DMS153 treated with DMSO at 0.1 percent for 48 hours (cell line): ENCODE data around the gene SNX17.
"Not testable (repeated sequence)": the region's sequence is repeated elsewhere in the genome, so short reads cannot be mapped to it uniquely, and the experiment has no call there.

ENCODE experiments used
- DNase-seq: peaks from one replicate; lab custom pipeline; 2025; ENCODE audit not compliant: unreplicated experiment; lab: John Stamatoyannopoulos, UW

The SNX17 gene, protein sequence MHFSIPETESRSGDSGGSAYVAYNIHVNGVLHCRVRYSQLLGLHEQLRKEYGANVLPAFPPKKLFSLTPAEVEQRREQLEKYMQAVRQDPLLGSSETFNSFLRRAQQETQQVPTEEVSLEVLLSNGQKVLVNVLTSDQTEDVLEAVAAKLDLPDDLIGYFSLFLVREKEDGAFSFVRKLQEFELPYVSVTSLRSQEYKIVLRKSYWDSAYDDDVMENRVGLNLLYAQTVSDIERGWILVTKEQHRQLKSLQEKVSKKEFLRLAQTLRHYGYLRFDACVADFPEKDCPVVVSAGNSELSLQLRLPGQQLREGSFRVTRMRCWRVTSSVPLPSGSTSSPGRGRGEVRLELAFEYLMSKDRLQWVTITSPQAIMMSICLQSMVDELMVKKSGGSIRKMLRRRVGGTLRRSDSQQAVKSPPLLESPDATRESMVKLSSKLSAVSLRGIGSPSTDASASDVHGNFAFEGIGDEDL

DNA sequence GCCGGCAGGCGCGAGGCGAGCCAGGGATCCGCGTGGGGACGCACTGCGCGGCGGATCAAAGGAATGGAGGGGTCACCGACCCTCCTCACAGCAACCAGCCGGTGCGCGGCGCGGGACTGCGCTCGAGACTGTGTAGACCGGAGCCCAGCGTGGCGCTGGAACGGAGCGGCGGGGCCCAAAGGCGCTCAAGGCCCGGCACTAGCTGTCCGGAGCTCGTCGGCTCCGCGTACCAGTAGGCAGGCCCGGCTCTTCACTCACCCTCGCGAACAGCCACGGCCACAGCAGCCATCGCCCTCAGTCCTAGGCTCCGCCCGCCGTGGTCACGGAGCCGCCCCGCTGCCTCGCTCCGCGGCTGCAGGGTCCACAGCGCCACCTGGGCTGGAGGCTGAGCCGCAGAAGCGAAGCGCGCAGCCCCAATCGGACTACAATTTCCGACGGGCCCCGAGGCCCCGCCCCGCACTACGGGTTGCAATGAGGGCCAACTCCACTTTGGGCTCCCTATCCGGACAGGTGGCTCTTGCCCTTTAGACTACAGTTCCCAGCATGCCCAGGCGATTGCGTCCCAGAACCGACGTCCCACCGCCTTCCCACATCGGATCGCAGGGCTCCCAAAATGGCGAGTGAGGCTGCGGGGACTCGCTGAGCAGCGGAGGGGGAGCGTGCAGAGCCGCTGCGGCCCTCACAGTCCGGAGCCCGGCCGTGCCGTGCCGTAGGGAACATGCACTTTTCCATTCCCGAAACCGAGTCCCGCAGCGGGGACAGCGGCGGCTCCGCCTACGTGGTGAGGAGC is at the start of gene SNX17, which contains the start of gene EIF2B4:
Gene SNX17 (plus strand): TSS at position 591 of the 790 bp plus-strand sequence. CDS start 128 bp downstream, at position 719.
Gene EIF2B4 (minus strand): TSS at position 313 of the 790 bp plus-strand sequence. CDS start 24 bp downstream, at position 289.
- peak; percentile 96 for DNase-seq

GRCh38 chr2:27320958-27321543 is 49.4 kb upstream of the SNX17 start:
- DNase-seq, result no peak

- DNase-seq, result no peak
Observed at GRCh38 chr2:27322301-27322765, 48.1 kb upstream of the SNX17 start.

DNA sequence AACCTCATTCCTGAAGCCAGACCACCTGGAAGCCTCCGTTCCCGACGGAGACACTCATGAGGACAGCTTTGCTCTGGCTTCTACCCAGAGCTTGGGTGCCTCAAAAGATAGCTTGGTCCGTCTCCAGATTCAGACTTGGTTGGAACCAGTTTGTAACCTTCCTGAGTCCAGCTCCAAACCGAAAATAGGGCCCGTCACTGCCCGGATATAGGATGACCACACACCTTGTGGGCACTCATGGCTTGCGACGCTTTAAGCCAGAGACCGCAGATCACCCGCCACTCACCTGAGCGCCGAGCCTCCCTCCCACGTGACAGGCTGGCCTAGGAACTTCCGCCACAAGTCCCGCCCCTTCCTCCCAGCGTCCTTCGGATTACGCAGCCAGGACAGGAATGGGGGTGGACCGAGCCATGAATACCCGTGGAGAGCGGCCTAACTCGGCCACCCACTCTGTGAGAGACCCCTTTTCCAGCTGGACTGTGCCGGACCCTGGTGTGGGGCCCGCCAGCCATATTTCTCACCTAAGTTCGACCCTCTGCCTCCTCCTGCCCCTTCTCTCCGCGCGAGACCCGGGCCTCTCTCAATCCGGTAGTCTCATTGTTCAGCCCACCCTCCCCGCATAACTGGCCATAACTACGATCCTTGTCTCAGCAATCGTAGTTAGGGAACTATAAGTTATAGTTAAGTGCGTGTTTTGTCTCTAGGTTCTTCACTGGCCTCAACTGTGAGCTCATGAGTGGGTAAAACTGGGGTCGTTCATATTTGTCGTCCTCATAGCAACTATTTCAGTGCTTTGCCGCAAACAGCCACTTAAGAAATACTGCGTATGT is 47.4 kb upstream of the SNX17 start, which contains the start of gene MPV17:
Gene MPV17 (minus strand): TSS at position 332 of the 830 bp plus-strand sequence. CDS start 580 bp downstream, outside the sequence.
- peak; percentile 57 for DNase-seq

GRCh38 chr2:27323596-27324285 is 46.7 kb upstream of the SNX17 start:
- no peak for DNase-seq

DNA sequence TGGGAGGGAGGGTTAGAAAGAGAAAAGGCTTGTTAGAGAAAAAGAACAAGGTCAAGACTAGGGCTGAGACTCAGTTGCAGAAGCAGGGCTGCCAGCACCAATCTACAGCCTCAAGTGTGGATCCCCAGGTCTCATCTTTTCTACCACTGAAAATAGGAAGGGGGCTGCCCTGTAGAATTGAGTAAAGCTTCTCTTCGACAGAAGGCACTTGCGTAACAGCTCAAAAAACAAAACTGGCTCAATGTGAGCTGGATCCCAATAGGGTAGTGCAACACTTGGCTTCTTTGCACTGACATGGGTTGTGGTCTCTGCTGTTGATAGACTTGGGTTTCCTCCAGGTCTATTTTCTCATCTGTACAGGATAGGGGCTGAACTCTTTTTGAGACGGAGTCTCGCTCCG is 45.7 kb upstream of the SNX17 start:
- no peak for DNase-seq

- DNase-seq, result no peak
Observed at GRCh38 chr2:27335311-27335710, 35.1 kb upstream of the SNX17 start.

DNA sequence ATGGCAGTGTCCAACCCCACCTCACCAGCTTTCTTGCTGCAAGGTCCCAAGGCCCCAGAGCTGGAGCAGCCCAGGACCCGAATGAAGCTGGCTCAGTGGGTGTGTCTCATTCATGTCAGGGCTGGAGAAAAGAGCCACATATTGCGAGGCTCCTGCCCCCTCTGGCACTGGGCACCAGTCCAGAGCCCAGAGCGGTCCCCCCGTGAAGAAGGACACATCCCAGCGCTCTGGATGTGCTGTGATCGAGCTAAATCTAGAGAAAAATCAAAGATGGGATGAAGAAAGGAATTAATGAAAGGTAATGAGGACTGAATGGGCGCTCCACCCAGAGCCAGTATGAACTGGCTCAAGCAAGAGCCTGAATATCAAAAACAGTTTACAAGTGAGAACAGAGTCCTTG is 34.2 kb upstream of the SNX17 start:
- no peak for DNase-seq

- no peak for DNase-seq
Observed at GRCh38 chr2:27347641-27348040, 22.8 kb upstream of the SNX17 start.

DNA sequence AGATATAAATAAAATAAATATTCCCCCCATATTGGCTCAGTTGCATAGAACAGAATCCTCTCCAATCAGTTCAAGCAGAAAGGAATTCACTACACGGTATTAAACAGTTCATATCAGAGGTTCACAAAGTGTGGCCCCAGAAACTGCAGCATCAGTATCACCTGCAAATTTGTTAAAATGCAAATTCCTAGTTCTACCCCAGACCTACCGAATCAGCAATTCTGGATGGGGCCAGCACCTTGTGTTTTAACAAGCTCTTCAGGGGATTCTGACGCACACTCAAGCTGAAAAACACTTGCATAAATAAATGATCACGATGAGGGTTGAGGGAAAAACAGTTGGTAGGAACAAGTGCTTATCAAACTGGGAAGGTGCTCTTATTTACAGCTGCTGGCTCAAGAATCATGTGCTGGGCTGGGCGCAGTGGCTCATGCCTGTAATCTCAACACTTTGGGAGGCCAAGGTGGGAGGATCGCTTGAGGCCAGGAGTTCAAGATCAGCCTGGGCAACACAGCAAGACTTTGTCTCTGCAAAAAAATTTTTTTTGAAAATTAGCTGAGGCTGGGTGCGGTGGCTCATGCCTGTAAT is 20.2 kb upstream of the SNX17 start:
- DNase-seq, result no peak

- DNase-seq, result no peak
Observed at GRCh38 chr2:27351802-27352598, 18.4 kb upstream of the SNX17 start.

- DNase-seq, result not testable (repeated sequence)
Observed at GRCh38 chr2:27353386-27353761, 17.0 kb upstream of the SNX17 start.

DNA sequence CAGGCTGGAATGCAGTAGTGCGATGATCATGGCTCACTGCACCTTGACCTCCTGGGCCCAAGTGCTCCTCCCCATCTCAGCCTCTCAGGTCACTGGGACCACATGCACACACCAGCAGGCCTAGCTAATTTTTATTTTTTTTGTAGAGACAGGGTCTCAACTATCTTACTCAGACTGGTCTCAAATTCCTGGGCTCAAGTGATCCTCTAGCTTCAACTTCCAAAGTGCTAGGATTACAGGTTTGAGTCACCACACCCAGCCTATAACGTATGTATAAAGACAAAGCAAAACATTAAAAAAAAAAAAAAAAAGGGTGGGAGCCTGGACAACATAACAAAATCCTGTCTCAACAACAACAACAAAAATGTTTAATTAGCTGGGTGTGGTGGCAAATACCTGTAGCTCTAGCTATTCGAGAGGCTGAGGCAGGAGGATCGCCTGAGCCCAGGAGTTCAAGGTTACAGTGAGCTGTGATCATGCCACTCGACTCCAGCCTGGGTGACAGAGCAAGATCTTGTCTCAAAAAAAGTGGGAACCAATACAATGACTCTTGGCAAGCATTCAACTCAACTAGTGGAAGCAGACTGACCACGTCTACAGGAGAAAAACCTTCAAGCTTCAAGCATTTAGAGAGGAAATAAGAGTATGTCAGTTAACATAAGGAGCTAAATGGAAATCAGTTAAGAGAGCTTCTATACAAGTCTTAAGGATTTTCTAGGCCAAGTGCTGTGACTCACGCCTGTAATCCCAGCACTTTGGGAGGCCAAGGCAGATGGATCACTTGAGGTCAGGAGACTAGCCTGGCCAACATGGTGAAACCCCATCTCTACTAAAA is 16.4 kb upstream of the SNX17 start:
- DNase-seq, result no peak

DNA sequence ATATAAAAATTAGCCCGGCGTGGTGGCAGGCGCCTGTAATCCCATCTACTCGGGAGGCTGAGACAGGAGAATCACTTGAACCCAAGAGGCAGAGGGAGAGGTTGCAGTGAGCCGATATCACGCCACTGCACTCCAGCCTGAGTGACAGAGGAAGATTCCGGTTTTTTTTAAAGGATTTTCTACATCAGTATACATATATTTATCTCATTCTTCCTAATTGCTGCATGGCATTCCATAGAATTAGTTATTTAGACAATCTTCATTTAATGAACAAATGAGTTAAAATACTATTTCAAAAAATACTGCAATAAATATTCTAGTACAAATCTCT is 15.9 kb upstream of the SNX17 start:
- DNase-seq, result no peak

GRCh38 chr2:27356056-27356381 is 14.4 kb upstream of the SNX17 start:
- no peak for DNase-seq

DNA sequence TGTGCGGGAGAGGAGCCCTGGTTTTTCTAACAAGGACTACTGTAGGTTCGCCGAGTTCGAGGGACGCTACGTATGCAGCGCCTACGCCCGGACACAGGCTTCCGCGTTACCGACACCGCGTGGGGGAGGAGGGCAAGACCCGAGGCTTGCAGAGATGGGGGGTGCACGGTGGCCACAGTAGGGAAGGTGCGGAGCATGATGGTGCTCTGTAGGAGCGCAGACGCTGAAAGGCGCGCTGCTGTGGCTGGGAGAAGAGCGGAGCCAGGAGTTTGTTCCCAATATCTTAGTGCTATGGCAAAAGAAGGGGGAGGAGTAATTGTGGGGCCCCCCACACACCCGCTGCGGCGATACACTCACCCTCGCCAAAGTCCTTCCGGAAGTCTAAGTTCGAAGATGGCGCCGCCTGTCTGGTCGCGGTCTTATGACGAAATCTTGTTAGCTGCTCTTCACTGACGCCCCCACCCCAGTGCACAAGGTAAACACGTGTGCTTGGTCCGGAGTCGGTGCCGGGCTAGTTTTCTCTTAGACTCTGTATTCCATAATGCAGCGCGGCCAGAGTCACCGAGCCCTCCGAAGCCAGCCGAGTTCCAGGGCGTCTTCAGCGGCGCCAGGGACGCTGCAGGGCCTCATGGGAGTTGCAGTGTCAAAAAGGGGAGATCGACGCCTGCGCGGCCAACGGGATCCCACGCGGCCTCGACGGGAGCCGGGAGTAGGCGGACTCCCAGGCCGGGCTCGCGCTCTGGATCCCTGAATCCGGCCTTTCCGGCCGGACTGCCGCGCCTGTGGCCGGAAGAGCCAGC is 13.8 kb upstream of the SNX17 start, which contains the start of gene GTF3C2:
Gene GTF3C2 (minus strand): TSS at position 383 of the 800 bp plus-strand sequence. CDS start 13,210 bp downstream, outside the sequence.
- DNase-seq, result peak; percentile 92
